Lower leg skin (tissue), 3 donors: ENCODE data around the gene CMSS1.

Source experiments
- CTCF ChIP-seq, 3 donors: fragments of 450-650 bp; IDR thresholded peaks; one replicate each; pipeline ENCODE4 v1.5.1; 2016; ENCODE audit warnings: antibody characterized with exemption in 3 of 3, mild to moderate bottlenecking in 3 of 3, moderate library complexity in 2 of 3
- POLR2A ChIP-seq, 2 donors: fragments of 450-650 bp; IDR thresholded peaks; one replicate each; pipeline ENCODE4 v1.6.1; 2016 to 2017; ENCODE audit warnings: antibody characterized with exemption in 2 of 2, mild to moderate bottlenecking in 1 of 2, moderate library complexity in 1 of 2

DNA sequence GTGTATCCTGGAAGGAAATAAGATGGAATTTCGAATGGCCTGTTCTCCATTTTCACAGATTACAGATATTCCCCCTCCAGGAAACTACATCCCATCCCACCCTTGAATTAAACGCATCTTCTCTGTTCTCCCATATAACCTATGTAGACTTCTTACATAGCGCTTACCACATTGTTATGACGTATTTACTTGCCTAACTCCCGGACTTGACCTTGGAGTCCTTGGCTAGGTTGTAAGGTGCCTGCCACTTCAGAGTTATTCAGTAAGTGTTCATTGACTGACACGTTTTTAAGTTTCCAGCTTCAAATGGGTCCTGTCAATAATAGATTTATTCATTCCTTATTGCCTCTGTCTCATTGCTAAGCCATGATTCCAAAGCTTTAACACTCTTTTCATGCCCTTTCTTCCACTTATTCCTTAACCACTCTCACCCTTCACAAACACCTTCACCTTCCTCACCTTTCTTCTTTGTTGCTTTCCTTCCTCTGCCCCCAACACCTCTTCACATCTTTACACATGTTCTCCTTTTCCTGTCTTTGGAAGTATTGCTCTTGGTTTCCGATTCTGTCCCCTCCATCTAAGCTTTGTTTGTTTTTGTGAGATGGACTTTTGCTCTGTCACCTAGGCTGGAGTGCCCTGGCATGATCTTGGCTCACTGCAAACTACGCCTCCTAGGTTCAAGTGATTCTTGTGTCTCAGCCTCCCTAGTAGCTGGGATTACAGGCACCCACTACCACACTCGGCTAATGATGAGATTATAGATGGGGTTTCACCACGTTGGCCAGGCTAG, 138.3 kb downstream of the CMSS1 start:
- TF ChIP-seq CTCF (IDR thresholded peaks at IDR 0.05) (no peak), POLR2A (IDR thresholded peaks at IDR 0.05) (no peak)
